NCI-H1092 treated with DMSO at 0.1 percent for 48 hours (cell line): ENCODE measurements around the gene KRT84.
"Not testable (repeated sequence)": the region's sequence is repeated elsewhere in the genome, so short reads cannot be mapped to it uniquely, and the experiment has no call there.

Source experiments
- DNase-seq: peaks from one replicate; lab custom pipeline; 2025; lab: John Stamatoyannopoulos, UW

KRT84 gene

DNA sequence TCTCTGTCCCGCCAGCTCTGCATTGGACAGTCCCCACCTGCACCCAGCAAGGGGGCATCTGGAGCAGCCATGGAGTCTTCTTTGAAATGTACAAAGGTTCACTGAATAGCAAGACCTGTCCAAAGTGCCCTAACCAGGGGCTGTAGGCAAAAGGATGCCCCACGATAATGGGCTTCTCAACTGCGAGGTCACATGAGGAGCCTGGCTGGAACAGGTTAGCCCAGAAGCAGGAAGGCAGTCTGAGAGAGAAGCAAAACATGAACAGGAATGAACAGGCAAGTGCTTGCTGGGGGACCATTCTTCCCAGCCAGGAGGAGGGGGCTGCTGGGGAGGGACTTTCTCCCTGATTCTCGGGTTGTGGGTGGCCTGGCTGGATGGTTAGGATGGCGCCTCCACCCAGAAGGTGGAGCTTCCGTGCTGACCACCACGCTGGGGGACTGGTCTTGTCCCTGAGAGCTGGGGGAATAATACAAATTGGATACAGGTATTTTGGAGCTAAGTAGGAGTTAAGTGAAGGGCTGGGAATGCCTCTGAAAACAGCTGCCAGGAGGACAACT, 25.3 kb downstream of the KRT84 start:
- DNase-seq, result no peak

GRCh38 chr12:52359621-52360061, 25.8 kb downstream of the KRT84 start:
- DNase-seq, result no peak

GRCh38 chr12:52358575-52359350, 26.7 kb downstream of the KRT84 start:
- no peak for DNase-seq

DNA sequence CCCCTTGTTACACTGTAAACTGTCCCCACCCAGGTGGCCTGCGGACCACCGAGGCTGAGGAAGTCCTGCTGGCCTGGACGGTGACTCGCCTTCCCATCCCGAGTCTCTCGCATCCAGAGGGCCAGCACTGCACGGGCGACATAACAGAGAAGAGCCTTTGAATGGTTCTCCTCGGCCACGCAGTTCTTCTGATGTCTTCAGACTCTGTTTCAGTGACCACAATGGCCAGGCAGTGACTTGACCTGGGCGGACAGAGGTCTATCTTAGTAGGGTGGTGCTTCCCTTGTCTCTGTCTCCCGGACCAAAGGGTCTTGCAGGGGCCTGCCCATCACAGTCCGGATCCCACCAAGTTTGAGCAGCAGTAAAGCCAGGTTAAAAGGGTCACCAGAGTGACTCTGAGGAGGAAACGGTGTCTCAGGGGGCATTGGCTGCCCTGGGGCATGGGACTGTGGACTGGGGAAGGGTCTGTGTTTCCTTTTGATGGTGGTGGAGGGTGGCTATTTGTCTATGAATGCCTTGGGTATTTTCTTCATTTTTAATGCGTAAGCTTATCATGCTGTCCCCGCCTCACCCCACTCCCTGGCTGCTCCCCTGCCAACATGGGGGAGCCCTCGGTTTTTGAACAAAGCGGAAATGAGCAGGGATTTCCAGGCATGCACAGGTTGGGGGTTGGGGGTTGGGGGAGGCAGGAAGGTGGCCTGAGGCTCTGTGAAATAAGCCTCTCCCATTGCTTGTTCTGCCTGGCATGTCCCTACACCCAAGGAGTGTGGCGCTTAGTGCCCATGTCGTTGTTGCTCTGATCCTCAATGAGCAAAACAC, 28.5 kb downstream of the KRT84 start:
- no peak for DNase-seq

GRCh38 chr12:52356031-52356761, 29.3 kb downstream of the KRT84 start:
- DNase-seq, result no peak

DNA sequence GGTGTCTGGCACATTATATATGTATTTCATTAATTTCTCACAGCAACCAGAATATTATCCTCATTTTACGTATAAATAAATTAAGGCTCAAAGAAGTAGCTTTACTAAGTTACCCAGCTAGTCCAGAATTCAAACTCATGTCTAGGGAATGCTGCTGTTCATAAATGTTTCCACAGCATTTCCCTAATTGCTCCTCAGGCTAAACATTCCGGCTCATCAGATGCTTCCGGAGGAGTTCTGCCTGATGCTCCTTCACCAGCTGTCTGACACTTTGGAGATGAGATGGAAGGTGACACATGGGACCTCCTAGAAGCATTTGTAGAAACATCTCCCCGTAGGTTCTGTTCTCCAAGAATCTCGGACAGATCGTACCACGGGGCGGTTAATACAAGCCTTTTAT, 30.3 kb downstream of the KRT84 start:
- no peak for DNase-seq

- no peak for DNase-seq
These were observed 31.3 kb downstream of the KRT84 start for GRCh38 chr12:52354200-52354599.

- DNase-seq, result no peak
These were observed 31.7 kb downstream of the KRT84 start for GRCh38 chr12:52353766-52354165.

DNA sequence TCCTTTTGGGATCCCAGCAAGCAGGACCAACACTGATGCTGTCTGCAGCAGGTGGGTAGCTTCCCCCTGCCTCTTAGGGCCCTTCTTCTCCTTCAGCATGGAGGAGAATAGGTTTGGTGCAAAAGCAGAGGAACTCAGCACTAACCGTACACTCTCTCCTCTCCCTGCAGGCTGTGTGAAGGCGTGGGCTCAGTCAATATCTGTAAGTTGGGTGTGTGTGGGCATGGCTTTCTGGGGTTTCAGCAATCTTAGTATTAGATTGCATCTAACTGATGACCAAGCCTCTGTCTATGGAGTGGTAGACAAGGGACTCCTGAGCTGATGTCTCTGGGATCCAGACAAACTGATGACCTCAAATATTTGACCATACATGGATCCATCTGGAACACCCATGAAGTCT, 32.5 kb downstream of the KRT84 start:
- DNase-seq, result no peak

- no peak for DNase-seq
These were observed 34.0 kb downstream of the KRT84 start for GRCh38 chr12:52351196-52352059.

GRCh38 chr12:52350786-52351185, 34.7 kb downstream of the KRT84 start:
- DNase-seq, result no peak

DNA sequence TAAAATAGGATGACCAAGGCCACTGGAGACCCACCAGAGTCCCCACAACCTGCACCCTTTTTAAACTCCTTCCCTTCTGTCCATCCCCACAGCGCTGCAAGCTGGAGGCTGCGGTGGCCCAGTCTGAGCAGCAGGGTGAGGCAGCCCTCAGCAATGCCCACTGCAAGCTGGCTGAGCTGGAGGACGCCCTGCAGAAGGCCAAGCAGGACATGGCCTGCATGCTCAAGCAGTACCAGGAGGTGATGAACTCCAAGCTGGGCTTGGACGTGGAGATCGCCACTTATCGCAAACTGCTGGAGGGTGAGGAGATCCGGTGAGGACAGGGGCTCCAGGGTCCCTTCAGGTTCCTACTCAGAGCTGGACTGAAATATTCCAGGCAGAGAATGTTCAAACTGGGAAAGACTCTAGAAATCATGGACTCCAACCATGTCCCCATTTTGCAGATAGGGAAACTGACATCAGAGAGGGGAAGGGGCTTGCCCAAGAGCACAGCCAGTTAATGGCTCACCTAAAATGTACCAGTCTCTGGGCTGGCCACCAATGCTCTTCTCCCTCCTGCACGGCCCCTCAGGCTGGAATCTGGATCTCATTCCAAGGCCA, 35.3 kb downstream of the KRT84 start:
- no peak for DNase-seq

DNA sequence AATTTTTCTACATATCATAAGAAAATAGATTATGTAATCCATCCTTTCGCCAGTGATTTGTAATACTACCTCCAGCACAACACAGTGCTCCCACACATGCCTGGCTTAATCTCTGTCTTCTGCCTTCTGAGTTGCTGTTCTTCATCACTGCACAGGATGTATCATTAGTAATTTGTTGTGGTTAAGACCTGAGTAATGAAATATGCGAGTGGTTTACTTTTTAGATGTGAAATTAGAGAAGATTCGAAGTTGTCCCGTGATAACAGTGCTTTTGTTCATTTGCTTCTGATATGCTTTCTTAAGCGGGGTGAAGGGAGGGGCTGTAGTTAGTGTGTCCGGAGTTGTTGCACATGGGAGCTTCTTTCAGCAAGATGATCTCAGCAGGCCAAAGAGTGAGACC, 36.3 kb downstream of the KRT84 start:
- DNase-seq, result no peak

GRCh38 chr12:52347551-52348510, 37.6 kb downstream of the KRT84 start:
- DNase-seq, result no peak

DNA sequence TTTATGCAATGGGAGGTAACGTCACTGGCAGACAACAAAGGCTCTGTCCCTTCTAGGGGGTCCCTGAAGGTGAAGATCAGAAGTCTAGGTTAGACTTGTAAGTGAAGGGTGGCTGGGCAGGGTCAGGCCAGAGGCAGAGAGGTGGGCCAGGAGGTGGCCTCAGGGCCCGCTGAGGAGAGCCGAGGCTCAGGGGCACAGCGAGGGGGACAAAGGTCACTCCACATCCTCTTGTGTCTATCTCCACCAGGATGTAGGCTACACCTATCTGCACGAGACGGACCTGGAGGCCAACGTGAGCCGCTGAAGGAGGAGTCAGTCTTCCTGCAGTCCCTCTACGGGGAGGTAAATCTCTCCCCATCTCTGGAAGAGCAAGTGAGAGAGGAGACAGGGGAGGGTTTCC, 38.4 kb downstream of the KRT84 start:
- DNase-seq, result no peak

GRCh38 chr12:52346593-52346992, 38.9 kb downstream of the KRT84 start:
- no peak for DNase-seq

DNA sequence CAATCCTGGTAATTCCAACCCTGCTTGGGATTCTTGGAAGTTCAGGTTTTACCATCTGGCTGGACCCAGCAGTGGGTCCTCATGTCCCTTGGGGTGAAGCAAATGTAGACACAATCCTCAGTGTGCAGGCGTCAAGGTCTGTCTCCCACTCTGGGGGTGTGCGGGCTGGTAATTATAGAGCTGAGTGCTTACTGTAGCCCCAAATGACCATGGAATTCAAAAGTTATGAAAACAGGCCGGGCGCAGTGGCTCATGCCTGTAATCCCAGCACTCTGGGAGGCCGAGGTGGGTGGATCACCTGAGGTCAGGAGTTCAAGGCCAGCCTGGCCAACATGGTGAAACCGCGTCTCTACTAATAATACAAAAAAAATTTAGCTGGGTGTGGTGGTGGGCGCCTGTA, 40.4 kb downstream of the KRT84 start:
- not testable (repeated sequence) for DNase-seq

DNA sequence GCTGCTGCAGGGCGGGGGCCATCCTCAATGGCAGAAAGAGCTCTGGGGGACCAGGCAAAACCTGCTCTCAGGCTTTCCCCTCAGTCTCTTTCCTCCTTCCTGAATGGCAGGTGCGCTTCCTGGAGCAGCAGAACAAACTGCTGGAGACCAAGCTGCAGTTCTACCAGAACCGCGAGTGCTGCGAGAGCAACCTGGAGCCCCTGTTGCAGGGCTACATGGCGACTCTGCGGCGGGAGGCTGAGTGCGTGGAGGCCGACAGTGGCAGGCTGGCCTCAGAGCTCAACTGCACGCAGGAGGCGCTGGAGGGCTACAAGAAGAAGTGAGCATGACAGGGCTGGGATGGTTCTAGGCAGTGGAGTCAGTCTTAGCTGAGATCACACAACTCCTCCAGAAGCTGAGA, 41.3 kb downstream of the KRT84 start:
- no peak for DNase-seq

DNA sequence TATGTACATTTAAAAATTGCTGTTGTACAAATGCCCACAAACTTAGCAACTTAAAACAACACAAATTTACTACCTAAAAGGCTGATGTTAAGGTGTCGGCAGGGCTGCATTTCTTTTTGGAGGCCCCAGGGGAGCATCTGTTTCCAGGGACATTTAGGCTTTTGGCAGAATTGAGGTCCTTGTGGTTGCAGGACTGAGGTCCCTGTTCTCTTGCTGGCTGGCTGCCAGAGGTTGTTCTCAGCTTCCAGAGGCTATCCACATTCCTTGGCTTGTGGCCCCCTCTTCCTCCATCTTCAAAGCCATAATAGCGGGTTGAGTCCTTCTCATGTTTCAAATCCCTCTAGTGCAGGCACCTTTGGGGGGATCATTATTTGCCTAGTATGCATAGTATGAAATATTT, 41.9 kb downstream of the KRT84 start:
- DNase-seq, result no peak
